RWPE1 (cell line): ENCODE results near the gene DUS1L.

Experiments
- CTCF ChIA-PET: fragments of 350-600 bp; sonication (Branson Sonifier 250); formaldehyde crosslinking; extraction: SDS; loops from one replicate; lab custom pipeline; 2021; lab: Yijun Ruan, JAX
- POLR2A ChIA-PET: fragments of 400-600 bp; formaldehyde crosslinking; extraction: SDS; loops from one replicate; lab custom pipeline; 2020; ENCODE audit warnings: antibody characterized with exemption; ENCODE audit not compliant: low non-redundant PET; lab: Yijun Ruan, JAX
- DNase-seq: peaks from one replicate; pipeline ENCODE4 v3.0.0; 2012; ENCODE audit warnings: low spot score
- H3K27ac ChIP-seq: fragments of 450-650 bp; 2 replicates; pipeline ENCODE4 v1.5.1; 2017
- CTCF ChIP-seq: fragments of 450-650 bp; conservative IDR thresholded peaks from 2 replicates; pipeline ENCODE4 v1.5.1; 2017; ENCODE audit warnings: low read depth, mild to moderate bottlenecking

The DUS1L gene

GRCh38 chr17:82101767-82102679 lies 36.4 kb upstream of the DUS1L start:
- peak overlapping the region; percentile 96 for H3K27ac ChIP-seq
- DNase-seq, result no peak
- TF ChIP-seq CTCF, result no peak
- POLR2A ChIA-PET, result no interaction called here
- CTCF ChIA-PET, result interaction anchor here (0.7 kb wide), 1 partner anchor 1630 kb away, joined by 8 read pairs; no protein-coding TSS in a partner anchor

GRCh38 chr17:82101301-82101715 lies 35.7 kb upstream of the DUS1L start:
- peak overlapping the region; percentile 96 for H3K27ac ChIP-seq
- DNase-seq, result no peak
- ChIA-PET CTCF (no interaction called here), POLR2A (no interaction called here)
- no peak for TF ChIP-seq CTCF

- POLR2A ChIA-PET, result no interaction called here
- no peak for TF ChIP-seq CTCF
- H3K27ac ChIP-seq, result peak overlapping the region; percentile 96
- no peak for DNase-seq
- CTCF ChIA-PET, result no interaction called here
These were observed 35.1 kb upstream of the DUS1L start for GRCh38 chr17:82100502-82101298.

GRCh38 chr17:82098939-82099763 lies 33.5 kb upstream of the DUS1L start:
- CTCF ChIA-PET, result interaction anchor here (1.4 to 1.8 kb wide), 2 partner anchors 13 to 69 kb away, joined by 4 to 5 read pairs; no protein-coding TSS in a partner anchor
- DNase-seq, result no peak
- peak overlapping the region; percentile 96 for H3K27ac ChIP-seq
- no peak for TF ChIP-seq CTCF
- POLR2A ChIA-PET, result interaction anchor here (0.6 kb wide), 1 partner anchor 53 kb away, joined by 3 read pairs; no protein-coding TSS in a partner anchor

GRCh38 chr17:82098169-82098938 lies 32.8 kb upstream of the DUS1L start, which contains the start of gene FASN:
TSS of gene FASN (minus strand) at chr17:82098236. CDS start at chr17:82096445, 1,791 bp downstream.
- peak; percentile 52 for TF ChIP-seq CTCF
- POLR2A ChIA-PET, result interaction anchor here (0.6 kb wide), 2 partner anchors 45 to 54 kb away, joined by 3 read pairs; no protein-coding TSS in a partner anchor
- H3K27ac ChIP-seq, result peak within 1 kb of the TSS; percentile 96
- peak; percentile 99 for DNase-seq
- CTCF ChIA-PET, result interaction anchor here (1.4 to 1.8 kb wide), 2 partner anchors 14 to 68 kb away, joined by 4 to 5 read pairs; no protein-coding TSS in a partner anchor
